Embryonic facial prominence (tissue), 1 donor: ENCODE data around the gene PTX4.

Source experiments
- DNase-seq: peaks from one replicate; pipeline ENCODE4 v3.0.0-alpha.2; 2016; ENCODE audit errors: extremely low spot score

PTX4 gene

GRCh38 chr16:1460602-1461138 lies 28.1 kb downstream of the PTX4 start:
- DNase-seq = no peak

- DNase-seq = no peak
These were observed 28.8 kb downstream of the PTX4 start for GRCh38 chr16:1459967-1460366.

GRCh38 chr16:1458977-1459341 lies 29.8 kb downstream of the PTX4 start:
- no peak for DNase-seq

GRCh38 chr16:1458336-1458976 lies 30.3 kb downstream of the PTX4 start:
- no peak for DNase-seq

- no peak for DNase-seq
These were observed 31.1 kb downstream of the PTX4 start for GRCh38 chr16:1457489-1458245.

- DNase-seq = no peak
These were observed 31.8 kb downstream of the PTX4 start for GRCh38 chr16:1456951-1457350.

- no peak for DNase-seq
These were observed 33.3 kb downstream of the PTX4 start for GRCh38 chr16:1455190-1456171.

- DNase-seq = no peak
These were observed 34.2 kb downstream of the PTX4 start for GRCh38 chr16:1454561-1454960.

- no peak for DNase-seq
These were observed 35.4 kb downstream of the PTX4 start for GRCh38 chr16:1453316-1453715.

- DNase-seq = no peak
These were observed 36.2 kb downstream of the PTX4 start for GRCh38 chr16:1452530-1452929.

GRCh38 chr16:1451702-1452392 lies 36.9 kb downstream of the PTX4 start:
- DNase-seq = no peak

- no peak for DNase-seq
These were observed 37.9 kb downstream of the PTX4 start for GRCh38 chr16:1450841-1451240.

- DNase-seq = no peak
These were observed 38.5 kb downstream of the PTX4 start for GRCh38 chr16:1450218-1450617.

GRCh38 chr16:1449201-1449788 lies 39.4 kb downstream of the PTX4 start:
- no peak for DNase-seq

- no peak for DNase-seq
These were observed 40.1 kb downstream of the PTX4 start for GRCh38 chr16:1448536-1449116.

GRCh38 chr16:1447965-1448364 lies 40.8 kb downstream of the PTX4 start:
- DNase-seq = no peak

- DNase-seq = no peak
These were observed 42.3 kb downstream of the PTX4 start for GRCh38 chr16:1446296-1447080.

GRCh38 chr16:1445518-1446203 lies 43.1 kb downstream of the PTX4 start:
- DNase-seq = no peak
